Motor neuron (in vitro differentiated cells): ENCODE measurements around the gene ARL1. TPM values are rescaled to one million over a fixed set of nuclear protein-coding genes. Genes with fewer than 3 reads are reported as not detected.
A peak's percentile ranks its signal among the peaks of the same experiment; 100 is the strongest.
"Not testable (repeated sequence)": the region's sequence is repeated elsewhere in the genome, so short reads cannot be mapped to it uniquely, and the experiment has no call there.

ENCODE experiments used
- ATAC-seq, 8 experiments: fragments of 200-7000 bp; cut with Tn5 transposase; replicated peaks in 6 of 8; 2 replicates each; pipeline ENCODE4 v1.8.0; 2021; ENCODE audit warnings: mild to moderate bottlenecking in 8 of 8, moderate library complexity in 8 of 8
- H3K27ac ChIP-seq, 2 donors: fragments of 250-450 bp; sonication (Bioruptor Pico); 2 replicates each; pipeline ENCODE4 v1.9.0; 2021; ENCODE audit warnings: antibody characterized with exemption in 2 of 2, mild to moderate bottlenecking in 2 of 2, moderate library complexity in 1 of 2
- H3K4me1 ChIP-seq, 2 donors: fragments of 250-450 bp; sonication (Bioruptor Pico); replicated peaks in 1 of 2; 2 replicates each; pipeline ENCODE4 v1.6.1; 2021; ENCODE audit warnings: antibody characterized with exemption in 2 of 2, mild to moderate bottlenecking in 2 of 2, moderate library complexity in 1 of 2
- H3K4me3 ChIP-seq, 5 donors: fragments of 250-450 bp; sonication (Bioruptor Pico); 2 replicates each; pipeline ENCODE4 v1.9.0; 2021; ENCODE audit warnings: antibody characterized with exemption in 5 of 5, mild to moderate bottlenecking in 5 of 5, moderate library complexity in 4 of 5
- WGBS, 10 experiments: fragments of 450-650 bp; shearing (Covaris generic); methylation state at CpG; one replicate each; pipeline ENCODE4 v1.0.0; 2022; 5-methylcytosine and 5-hydroxymethylcytosine counted together
- in situ Hi-C, 9 experiments: fragments of 400-800 bp; cut with MboI; loops; one replicate each; pipeline ENCODE4 v1.15.0; 2021; ENCODE audit warnings: low sequenced_read_pairs in 9 of 9, low pct_unique_long_range_greater_than_20kb in 2 of 9; ENCODE audit not compliant: unreplicated experiment in 9 of 9
- total RNA-seq, 8 experiments: library from RNA; unstranded; fragments of 300-600 nt; gene quantifications; 2 replicates each; pipeline versions ENCODE4 v1.2.3 to v1.2.4, GENCODE V29; 2022

The ARL1 gene
- total RNA-seq, 8 experiments from 2014 or later, result 31.8 to 93.9 (median 53.4) TPM

GRCh38 chr12:101391181-101391580 is 16.4 kb downstream of the ARL1 start:
- H3K4me1 ChIP-seq, in situ Hi-C loops, H3K27ac ChIP-seq, ATAC-seq, H3K4me3 ChIP-seq: not testable (repeated sequence)
- no CpG with 5 or more reads among the region's 3 CpGs for WGBS, 10 experiments

- in situ Hi-C loops, result no loop called here
- no peak overlapping the region for H3K27ac ChIP-seq
- no peak for ATAC-seq
Measured at GRCh38 chr12:101379149-101379548, 28.4 kb downstream of the ARL1 start.

GRCh38 chr12:101375573-101375972 is 32.0 kb downstream of the ARL1 start:
- in situ Hi-C loops, result no loop called here
- Histone ChIP-seq H3K4me3 (no peak overlapping the region), H3K27ac (no peak overlapping the region), H3K4me1 (no peaks in the 10 kb centered on the region)
- WGBS, 10 experiments, result 61 to 100% (median 87%) methylated on average over 2 to 5 of the region's 5 CpGs
- ATAC-seq, result no peak

More at GRCh38 chr12:101379149-101379548, 28.4 kb downstream of the ARL1 start:
- H3K4me3 ChIP-seq, result no peak overlapping the region
- H3K4me1 ChIP-seq, result no peaks in the 10 kb centered on the region

- Histone ChIP-seq H3K4me1 (no peaks in the 10 kb centered on the region), H3K27ac (no peak overlapping the region), H3K4me3 (no peak overlapping the region)
- in situ Hi-C loops, result no loop called here
- 83 to 100% (median 90%) methylated on average over 1 of the region's 1 CpG; no CpG with 5 or more reads in 2 of the 10 experiments for WGBS, 10 experiments
- peak in 1 of 8 experiments; percentile 23 for ATAC-seq
Measured at GRCh38 chr12:101372431-101372830, 35.1 kb downstream of the ARL1 start.

- in situ Hi-C loops, result no loop called here
- no peak for ATAC-seq
- H3K27ac ChIP-seq, result no peak overlapping the region
- no peaks in the 10 kb centered on the region for H3K4me1 ChIP-seq
- H3K4me3 ChIP-seq, result no peak overlapping the region
- 80 to 100% (median 98%) methylated on average over 1 to 6 of the region's 6 CpGs; no CpG with 5 or more reads in 4 of the 10 experiments for WGBS, 10 experiments
Measured at GRCh38 chr12:101368016-101368415, 39.6 kb downstream of the ARL1 start.

GRCh38 chr12:101361455-101361854 is 46.1 kb downstream of the ARL1 start:
- no peak for ATAC-seq
- Histone ChIP-seq H3K4me1 (no peaks in the 10 kb centered on the region), H3K27ac (no peak overlapping the region), H3K4me3 (no peak overlapping the region)
- in situ Hi-C loops, result no loop called here
- 67 to 100% (median 98%) methylated on average over 1 to 8 of the region's 8 CpGs; no CpG with 5 or more reads in 1 of the 10 experiments for WGBS, 10 experiments

GRCh38 chr12:101356794-101357193 is 50.8 kb downstream of the ARL1 start:
- no peak for ATAC-seq
- in situ Hi-C loops, result no loop called here
- Histone ChIP-seq H3K4me3 (no peak overlapping the region), H3K4me1 (no peaks in the 10 kb centered on the region), H3K27ac (no peak overlapping the region)
- WGBS, 10 experiments, result 87 to 100% (median 98%) methylated on average over 2 to 5 of the region's 5 CpGs

- no peak for ATAC-seq
- 100% methylated on average over 2 to 4 of the region's 4 CpGs; no CpG with 5 or more reads in 1 of the 10 experiments for WGBS, 10 experiments
- in situ Hi-C loops, result no loop called here
- no peak overlapping the region for H3K4me3 ChIP-seq
- H3K4me1 ChIP-seq, result no peaks in the 10 kb centered on the region
- no peak overlapping the region for H3K27ac ChIP-seq
Measured at GRCh38 chr12:101351682-101352081, 55.9 kb downstream of the ARL1 start.

- no peaks in the 10 kb centered on the region for H3K4me1 ChIP-seq
- in situ Hi-C loops, result no loop called here
- no peak overlapping the region for H3K27ac ChIP-seq
- 82 to 100% (median 93%) methylated on average over 1 to 3 of the region's 3 CpGs for WGBS, 10 experiments
- no peak for ATAC-seq
- H3K4me3 ChIP-seq, result no peak overlapping the region
Measured at GRCh38 chr12:101343893-101344292, 63.7 kb downstream of the ARL1 start.

Other genes with a start within 250 kb of the ARL1 start
- gene SLC5A8, start 197.5 kb downstream of the ARL1 start, total RNA-seq, result under 1 TPM in 4 of 8 experiments, not detected in 4; under 0.01 to 0.05 (median 0.04) TPM
- gene UTP20, start 127.7 kb downstream of the ARL1 start, total RNA-seq, result 10 to 100 TPM in 4 of 8 experiments, 1 to 10 TPM in 4; 3.4 to 25.4 (median 10.9) TPM
- gene SPIC, start 67.6 kb upstream of the ARL1 start, total RNA-seq, result under 1 TPM in 2 of 8 experiments, not detected in 6; 0.66 to 0.71 TPM
- gene MYBPC1, start 187.2 kb upstream of the ARL1 start, total RNA-seq, result 10 to 100 TPM in 1 of 8 experiments, 1 to 10 TPM in 2, under 1 TPM in 3, not detected in 2; 0.24 to 23.7 (median 2.0) TPM